Stimulated activated CD4-positive, alpha-beta T cell treated with anti-CD3 and anti-CD28 coated beads, Interleukin-4, amount 100 ng/mL, for 48 hours (primary cell): ENCODE results near the gene DDX56.

Experiments used
- DNase-seq, 2 donors: peaks; one replicate each; pipeline ENCODE4 v3.0.0-alpha.2; 2020; ENCODE audit warnings: low read depth in 2 of 2

The DDX56 gene, protein sequence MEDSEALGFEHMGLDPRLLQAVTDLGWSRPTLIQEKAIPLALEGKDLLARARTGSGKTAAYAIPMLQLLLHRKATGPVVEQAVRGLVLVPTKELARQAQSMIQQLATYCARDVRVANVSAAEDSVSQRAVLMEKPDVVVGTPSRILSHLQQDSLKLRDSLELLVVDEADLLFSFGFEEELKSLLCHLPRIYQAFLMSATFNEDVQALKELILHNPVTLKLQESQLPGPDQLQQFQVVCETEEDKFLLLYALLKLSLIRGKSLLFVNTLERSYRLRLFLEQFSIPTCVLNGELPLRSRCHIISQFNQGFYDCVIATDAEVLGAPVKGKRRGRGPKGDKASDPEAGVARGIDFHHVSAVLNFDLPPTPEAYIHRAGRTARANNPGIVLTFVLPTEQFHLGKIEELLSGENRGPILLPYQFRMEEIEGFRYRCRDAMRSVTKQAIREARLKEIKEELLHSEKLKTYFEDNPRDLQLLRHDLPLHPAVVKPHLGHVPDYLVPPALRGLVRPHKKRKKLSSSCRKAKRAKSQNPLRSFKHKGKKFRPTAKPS

DNA sequence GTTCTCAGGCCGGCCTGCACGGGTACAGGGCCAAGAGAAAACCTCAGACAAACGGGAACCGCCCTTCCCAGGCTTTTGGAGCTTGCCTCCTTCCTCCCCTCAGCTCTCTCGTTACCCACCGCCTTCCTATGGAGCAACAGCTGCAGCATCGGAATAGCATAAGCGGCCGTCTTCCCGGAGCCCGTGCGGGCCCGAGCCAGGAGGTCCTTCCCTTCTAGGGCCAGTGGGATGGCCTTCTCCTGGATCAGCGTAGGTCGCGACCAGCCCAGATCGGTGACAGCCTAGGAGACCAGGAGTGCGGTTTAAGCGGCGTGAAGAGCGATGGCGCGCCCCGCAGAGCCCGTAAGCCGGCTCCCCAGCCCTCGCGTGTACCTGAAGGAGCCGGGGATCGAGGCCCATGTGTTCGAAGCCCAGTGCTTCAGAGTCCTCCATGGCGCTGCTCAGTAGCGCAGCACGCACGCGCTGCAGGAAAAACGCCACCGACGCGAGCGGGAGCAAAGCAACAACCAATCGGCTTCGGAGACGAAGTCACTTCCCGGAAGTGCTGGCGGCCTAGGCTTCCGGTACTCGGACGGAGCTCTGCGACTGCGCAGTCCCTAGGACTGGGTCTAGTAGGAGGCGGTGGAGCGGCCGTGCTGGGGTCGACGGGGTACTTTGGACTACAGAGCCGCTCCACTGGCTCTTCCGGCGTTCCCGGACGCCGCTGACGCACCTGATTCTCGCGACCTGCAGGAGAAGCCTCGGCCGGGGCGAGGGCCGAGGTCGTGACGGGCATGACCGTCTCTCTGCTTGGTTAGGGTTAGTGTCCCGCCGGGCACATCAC is at the start of gene DDX56:
Gene DDX56 (minus strand): TSS at position 445 of the 823 bp plus-strand sequence. CDS start 13 bp downstream, at position 432.
- peak; percentile 90 to 92 for DNase-seq

DNA sequence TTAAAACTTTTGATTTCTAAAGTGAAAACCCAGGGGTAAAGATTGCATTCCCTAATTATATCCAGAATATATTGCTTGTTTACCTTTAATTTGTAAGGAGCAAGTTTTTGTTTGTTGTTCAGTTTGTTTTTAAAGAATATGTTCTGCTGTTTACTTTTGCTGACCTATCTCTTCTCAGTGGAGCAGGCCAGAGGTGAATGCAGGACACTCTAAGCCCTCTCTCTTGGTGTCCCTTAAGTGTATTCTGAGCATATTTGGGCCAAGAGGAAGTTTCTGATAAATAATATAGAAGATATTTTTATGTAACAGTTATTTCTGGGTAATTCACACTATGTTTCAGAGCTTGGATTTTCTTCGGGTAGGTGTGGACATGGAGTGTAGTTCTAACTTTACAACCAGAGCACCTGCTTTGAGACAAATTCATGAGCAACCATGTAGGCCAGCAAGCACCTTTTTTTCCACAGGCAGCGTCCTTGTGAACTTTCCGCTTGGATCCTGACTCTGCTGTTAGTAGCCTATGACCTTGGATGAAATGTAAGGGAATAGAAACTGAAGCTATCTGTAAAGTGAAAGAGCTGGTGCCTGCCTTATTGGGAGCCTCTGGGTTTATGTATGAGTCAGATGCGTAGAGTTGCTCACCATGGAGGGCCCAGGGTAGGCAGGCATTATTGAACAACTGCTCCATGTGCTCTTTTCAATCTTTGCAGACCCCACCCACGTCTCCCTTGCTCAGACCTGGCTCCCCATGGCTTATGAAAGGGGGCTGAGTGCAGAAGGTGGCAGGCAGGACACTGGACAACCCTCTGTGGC is 48.8 kb upstream of the DDX56 start:
- no peak for DNase-seq

DNA sequence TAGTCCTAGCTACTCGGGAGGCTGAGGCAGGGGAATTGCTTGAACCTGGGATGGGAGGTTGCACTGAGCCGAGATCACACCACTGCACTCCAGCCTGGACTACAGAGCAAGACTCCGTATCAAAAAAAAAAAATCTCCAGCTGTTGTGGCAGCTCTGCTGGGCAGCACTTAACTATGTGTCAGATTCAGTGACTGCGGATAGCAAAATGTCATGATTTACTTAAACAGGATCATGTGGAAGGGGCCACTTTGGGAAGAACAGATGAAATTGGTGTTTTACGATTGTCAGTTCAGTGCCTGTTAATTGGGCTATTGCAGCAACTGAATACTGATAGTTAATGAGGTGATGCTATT is 48.0 kb upstream of the DDX56 start:
- no peak for DNase-seq

DNA sequence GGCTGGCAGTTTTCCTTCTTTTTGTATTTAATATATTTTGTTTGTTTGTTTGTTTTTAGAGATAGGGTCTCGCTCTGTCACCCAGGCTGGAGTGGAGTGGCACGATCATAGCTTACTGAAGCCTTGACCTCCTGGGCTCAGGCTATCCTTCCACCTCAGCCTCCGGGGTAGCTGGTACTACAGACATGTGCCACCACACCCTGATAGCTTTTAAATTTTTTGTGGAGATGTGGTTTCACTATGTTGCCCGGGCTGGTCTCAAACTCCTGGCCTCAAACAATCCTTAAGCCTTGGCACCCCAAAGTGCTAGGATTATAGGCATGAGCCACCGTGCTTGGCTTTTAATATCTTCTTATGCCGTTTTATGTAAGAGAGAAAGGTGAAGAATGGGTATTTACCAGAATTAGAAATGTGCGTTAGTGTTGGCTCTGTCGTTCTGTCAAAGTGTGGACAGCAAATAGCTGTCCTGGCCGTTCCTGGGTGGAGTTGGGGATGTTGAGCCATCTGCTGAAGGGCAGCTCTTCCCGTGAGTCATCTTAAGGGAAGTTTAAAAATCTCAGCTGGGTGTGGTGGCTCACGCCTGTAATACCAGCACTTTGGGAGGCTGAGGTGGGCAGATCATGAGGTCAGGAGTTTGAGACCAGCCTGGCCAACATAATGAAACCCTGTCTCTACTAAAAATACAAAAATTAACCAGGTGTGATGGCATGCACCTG is 47.5 kb upstream of the DDX56 start:
- DNase-seq: no peak

DNA sequence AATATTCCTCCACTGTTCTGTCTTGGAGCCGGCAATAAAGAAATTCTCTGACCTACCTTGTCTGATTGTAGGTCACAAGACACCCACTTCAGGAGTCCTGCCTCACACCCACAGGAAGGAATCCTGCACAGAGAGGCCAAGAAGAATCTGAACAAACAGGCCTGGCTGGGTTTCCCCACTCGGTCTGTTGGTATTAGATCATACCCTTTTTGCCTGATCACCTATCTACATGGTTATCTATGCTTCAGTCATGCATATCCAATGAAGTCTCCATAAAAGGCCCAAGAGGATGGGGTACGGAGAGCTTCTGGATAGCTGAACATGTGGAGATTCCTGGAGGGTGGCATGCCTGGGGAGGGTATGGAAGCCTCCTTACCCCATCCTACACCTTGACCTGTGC is 45.0 kb upstream of the DDX56 start:
- no peak for DNase-seq

DNA sequence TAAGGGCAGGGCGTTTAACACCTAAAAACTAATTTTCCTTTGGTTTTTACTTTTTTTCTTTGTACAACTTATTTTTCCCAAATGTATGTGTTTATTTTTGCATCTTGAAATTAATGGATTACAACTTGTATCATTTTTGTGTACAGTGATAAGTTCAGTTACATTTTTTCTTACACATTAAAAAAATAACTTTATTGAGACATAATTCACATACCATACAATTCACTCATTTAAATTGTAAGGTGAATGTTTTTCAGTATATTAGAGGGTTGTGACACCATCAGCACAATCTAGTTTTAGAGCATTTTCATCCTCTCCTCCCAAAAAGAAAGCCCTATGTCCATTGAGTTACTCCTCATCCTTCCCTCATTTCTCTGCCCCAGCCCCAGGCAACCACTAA is 44.3 kb upstream of the DDX56 start:
- DNase-seq: no peak

DNA sequence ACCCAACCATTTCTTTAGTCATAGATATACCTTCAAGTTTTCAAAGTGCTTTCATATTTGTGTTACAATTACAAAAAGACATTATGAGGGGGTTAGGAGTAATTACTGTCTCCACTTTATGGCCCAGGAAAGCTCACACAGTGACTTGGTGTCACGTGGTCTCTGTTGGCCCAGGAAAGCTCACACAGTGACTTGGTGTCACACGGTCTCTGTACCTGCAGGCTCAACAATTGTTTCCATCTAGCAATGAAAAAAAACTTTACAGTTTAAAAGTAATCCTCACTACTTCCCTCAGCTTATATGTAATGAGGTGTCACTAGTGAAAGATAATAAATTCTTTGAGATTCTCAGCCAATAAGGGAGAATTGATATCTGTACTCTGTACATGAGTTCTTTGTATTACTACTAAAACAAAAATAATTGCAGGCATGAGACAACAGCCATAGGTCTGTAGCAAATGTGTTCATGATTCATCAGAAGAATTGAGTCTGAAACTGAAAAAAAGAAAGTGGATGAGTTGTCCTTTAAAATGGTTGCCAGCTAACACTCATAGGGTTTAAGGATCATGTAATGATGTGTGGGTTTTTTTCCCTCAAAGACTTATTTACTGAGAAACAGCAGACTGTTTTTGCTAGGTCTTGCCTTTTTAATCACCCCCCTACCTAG is 43.6 kb upstream of the DDX56 start:
- no peak for DNase-seq

DNA sequence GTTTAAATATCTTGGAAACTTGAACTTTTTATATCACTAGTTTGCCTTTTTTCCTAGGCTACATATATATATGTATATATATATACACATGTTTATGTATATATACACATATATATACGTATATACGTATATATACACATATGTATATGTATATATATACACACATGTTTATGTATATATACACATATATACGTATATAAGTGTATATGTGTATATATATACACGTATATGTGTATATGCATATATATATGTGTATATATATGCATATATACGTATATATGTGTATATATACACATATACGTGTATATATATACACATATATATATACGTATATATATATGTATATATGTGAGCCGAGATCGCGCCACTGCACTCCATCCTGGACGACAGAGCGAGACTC is 42.8 kb upstream of the DDX56 start:
- no peak for DNase-seq

DNA sequence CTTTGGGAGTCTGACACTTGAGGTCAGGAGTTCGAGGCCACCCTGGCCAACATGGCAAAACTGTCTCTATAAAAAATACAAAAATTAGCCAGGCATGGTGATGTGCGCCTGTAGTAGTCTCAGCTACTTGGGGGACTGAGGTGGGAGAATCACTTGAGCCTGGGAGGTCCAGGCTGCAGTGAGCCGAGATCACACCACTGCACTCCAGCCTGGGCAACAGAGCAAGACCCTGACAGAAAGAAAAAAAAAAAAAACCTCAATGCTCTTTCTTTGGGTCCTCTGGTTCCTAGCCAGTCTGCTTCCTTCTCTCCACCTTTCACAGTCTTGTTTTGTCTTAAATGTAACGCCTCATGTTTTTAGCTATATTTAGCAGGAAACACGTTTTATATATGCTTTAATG is 42.1 kb upstream of the DDX56 start:
- DNase-seq: no peak

DNA sequence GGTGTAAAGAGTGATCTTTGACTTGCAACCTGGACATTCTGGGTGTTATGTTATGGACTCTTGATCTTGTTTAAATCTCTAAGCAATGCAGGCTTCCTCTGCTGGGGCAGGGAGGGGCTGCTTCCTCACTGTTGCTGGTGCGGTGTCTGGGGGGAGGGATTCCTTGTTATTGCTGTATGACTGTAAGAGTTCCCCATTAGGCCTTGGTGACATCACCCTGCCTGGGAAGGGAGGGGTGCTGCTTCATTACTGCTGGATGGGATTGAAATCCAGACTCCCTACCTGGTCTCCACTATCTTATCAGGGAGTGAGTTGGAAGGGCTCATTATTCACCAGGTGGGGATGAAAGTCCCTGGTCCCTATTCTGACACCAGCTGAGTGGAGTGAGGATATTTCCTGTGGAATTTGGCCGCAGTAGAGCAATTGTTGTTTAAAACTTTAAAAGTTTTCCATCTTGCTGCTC is 41.5 kb upstream of the DDX56 start:
- DNase-seq: no peak

DNA sequence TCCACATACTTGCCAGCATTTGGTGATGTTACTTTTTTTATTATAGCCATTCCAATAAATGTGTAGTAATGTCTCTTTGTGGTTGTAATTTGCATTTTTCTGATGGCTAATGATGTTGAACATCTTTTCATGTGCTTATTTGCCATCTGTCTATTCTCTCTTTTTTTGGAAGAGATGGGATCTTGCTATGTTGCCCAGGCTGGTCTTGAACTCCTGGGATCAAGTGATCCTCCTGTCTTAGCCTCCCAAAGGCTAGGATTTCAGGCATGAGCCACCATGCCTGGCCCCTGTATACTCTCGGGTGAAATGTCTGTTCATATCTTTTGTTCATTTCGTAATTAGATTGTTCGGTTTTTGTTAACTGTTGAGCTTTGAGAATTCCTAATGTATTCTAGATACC is 36.1 kb upstream of the DDX56 start:
- no peak for DNase-seq

DNA sequence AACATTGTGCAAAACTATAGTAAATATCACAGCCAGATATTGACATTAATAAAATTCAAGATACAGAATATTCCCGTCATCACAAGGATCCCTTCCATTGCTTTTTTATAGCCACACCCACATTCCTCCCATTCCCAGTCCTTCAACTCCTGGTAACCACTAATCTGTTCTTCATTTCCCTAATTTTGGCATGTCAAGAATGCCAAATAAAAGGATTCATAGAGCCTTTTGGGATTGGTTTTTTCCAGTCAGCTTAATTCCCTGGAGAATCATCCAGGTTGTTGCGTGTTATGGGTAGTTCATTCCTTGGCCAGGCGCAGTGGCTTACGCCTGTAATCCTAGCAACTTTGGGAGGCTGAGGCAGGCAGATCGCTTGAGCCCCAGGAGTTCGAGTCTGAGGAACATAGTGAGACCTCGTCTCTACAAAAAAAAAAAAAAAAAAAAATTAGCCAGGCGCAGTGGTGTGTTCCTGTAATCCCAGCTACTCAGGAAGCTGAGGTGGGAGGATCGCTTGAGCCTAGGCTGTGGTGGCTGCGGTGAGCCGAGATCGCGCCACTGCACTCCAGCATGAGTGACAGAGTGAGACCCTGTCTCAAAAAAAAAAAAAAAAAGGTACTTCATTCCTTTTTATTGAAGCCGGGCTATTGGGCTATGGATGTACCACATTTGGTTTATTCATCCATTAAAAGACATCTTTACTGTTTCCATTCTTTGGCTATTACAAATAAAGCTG is 35.4 kb upstream of the DDX56 start:
- DNase-seq: no peak

DNA sequence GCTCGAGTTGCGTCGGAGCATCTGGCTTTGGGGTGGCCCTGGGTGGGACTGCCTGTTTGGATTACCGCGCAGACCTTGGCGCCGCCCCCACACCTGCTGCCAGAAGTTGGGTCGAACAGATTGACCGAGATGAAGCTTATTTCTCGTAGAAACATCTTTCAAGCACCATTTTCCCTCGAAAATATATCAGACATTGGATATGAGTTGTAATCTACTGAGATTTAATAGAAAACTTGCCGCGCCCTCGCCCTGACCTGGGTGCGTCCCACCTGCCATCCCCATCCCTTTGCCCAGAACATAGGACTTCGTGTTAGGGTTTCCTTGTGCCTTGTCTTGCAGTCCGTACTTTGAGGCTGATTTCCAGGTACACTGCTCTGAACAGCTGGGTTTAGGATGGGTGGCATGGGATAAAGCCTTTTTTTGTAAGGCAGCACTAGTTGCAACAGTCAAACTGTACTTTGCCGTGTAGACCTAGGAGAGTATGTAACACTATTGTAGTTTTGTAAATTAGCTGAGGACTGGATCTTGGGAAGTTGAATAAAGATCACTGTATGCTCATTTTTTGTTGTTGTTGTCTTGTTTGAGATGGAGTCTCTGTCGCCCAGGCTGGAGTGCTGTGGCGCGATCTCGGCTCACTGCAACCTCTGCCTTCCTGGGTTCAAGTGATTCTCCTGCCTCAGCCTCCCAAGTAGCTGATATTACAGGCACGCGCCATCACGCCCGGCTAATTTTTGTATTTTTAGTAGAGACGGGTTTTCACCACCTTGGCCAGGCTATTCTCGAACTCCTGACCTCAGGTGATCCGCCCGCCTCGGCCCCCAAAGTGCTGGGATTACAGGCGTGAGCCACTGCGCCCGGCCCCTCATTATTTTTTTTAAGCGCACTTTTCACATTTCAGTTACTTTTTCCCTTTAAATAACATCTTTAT is 33.7 kb upstream of the DDX56 start:
- DNase-seq: no peak

DNA sequence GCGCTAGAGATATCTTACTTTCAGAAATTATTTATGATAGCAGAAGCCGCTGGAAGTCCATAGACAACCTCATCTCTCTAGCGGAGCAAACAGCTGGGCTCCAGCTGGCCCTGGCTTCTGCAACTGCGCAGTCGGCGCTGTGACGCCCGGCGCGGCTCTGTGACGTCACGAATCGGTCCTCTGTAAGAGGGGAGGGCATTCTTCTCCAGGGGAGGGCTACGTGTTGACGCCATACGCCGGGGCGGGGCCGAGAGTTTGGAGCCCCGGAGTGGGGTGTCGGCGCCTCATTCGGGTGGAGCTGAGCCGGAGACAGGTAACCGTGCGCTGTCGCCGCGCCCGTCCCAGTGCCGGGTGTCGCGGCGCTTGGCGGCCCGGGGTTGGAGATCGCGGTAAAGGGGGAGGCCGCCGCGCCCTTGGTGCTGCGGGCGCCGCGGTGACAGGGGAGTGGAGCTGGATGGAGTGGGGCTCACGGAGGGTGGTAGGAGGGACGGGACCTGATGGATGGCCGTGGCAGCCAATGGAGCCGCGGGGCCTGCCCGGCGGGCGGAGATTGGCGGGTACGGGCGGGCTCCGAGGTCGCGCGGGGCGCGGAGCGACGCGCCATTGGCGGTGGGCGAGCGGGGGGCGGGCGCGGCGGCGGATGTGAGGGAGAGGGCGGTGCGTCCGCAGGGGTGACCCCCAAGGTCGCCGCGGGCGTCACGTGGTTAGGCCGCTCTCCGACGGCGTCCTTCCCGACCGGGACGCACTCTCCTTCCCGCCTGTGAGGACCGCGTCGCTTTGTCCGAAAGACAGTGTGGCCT is 32.8 kb upstream of the DDX56 start, which contains the start of gene OGDH:
Gene OGDH (plus strand): TSS at position 287 of the 800 bp plus-strand sequence. CDS start 17,717 bp downstream, outside the sequence.
- peak; percentile 99 to 100 for DNase-seq

DNA sequence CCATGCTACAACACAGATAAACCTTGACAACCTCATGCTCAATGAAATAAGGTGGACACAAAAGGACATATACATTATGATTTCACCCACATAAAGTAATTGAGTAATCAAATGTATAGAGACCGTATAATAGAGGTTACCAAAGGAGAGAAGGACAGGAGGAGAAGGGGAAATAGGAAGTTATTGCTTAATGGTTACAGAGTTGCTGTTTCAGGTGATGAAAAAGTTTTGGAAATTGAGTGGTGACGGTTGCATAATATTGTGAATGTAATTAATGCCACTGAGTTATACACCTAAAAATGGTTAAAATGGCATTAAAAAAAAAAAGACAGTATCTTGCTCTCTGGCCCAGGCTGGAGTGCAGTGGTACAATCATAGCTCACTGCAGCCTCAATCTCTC is 31.2 kb upstream of the DDX56 start:
- no peak for DNase-seq

DNA sequence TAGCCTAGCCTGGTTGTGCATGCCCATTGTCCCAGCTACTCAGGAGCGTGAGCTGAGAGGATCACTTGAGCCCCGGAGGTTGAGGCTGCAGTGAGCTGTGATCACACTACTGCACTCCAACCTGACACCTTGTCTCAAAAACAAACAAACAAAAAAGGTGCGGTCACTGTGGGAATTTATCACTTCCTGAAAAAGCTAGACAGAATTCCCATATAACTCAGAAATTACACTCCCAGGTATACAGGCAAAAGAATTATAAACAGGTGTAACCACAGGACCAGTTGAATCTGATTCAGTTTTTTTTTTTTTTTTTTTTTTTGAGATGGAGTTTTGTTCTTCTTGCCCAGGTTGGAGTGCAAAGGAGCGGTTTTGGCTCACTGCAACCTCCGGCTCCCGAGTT is 29.5 kb upstream of the DDX56 start:
- DNase-seq: no peak

DNA sequence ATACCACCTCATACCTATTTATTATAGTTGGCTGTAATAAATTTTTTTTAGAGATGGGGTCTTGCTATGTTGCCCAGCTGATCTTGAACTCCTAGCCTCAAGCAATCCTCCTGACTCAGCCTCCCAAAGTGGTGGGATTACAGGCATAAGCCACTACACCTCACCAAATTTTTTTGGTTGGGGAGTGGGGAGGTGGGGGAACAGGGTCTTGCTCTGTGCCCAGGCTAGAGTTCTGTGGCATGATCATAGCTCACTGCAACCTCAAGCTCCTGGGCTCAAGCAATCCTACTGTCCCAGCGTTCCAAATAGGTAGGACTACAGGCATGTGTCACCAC is 28.8 kb upstream of the DDX56 start:
- DNase-seq: no peak

DNA sequence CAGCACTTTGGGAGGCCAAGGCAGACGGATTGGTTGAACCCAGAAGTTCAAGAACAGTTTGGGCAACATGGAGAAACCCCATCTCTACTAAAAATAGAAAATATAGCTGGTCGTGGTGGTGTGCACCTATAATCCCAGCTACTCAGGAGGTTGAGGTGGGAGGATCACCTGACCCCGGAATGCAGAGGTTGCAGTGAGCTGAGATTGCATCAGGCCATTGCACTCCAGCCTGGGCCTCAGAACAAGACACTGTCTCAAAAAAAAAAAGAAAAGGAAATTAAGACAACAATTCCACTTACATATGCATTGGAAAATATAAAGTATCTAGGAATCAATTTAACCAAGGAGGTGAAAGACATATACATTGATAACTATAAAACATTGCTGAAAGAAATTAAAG is 25.5 kb upstream of the DDX56 start:
- no peak for DNase-seq
